GM21526 (cell line): ENCODE results near the gene CHST15.

Experiments used
- ATAC-seq: cut with Tn5 transposase; IDR thresholded peaks from one replicate; pipeline ENCODE4 v1.9.1; 2021; ENCODE audit warnings: moderate library complexity; ENCODE audit not compliant: unreplicated experiment, low FRiP score

The CHST15 gene

DNA sequence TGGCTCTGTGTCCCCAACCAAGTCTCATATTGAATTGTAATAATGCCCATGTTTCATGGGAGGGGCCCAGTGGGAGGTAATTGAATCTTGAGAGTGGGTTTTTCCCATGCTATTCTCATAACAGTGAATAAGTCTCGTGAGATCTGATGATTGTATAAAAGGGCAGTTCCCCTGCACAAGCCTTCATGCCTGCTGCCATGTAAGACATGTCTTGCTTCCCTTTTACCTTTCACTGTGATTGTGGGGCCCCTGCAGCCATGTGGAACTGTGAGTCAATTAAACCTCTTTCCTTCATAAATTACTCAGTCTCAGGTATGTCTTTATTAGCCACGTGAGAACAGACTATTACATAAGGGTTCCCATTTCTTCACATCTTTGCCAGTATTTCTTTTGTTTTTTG, 104.7 kb downstream of the CHST15 start:
- ATAC-seq, result no peak

DNA sequence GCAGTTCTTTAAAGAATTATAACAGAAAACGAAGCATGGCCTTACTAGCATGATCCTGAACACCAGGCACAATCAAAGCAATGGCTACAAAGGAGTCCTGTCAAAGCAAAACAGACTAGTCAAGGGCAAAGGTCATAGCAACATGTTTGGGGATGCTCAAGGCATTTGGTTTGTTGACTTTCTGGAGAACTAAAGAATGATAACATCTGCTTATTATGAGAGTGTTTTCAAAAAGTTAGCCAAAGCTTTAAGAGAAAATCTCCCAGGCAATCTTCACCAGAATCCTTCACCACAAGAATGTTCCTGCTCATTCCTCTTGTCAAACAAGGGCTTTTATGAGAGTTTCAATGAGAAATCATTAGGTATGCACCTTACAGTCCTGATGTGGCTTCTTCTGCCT, 106.7 kb downstream of the CHST15 start:
- ATAC-seq, result no peak

DNA sequence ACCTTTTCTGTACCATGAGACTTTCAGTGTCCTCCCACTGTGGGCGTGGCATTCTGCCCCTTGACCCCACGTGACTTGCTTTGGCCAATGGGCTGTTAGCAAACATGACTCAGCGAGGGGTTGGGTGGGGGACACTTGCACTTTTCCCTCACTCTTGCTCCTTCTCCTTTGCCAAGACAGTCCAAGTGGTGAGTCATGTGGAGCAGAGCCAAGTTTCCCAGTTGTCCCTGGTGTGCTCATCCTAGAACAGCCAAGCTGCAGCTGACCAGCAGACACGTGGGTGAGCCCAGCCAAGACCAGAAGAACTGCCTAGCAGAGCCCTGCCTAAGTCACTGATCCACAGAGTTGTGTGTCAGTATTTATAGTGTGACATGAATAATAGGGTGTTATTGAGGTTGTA, 119.0 kb downstream of the CHST15 start:
- ATAC-seq, result no peak

DNA sequence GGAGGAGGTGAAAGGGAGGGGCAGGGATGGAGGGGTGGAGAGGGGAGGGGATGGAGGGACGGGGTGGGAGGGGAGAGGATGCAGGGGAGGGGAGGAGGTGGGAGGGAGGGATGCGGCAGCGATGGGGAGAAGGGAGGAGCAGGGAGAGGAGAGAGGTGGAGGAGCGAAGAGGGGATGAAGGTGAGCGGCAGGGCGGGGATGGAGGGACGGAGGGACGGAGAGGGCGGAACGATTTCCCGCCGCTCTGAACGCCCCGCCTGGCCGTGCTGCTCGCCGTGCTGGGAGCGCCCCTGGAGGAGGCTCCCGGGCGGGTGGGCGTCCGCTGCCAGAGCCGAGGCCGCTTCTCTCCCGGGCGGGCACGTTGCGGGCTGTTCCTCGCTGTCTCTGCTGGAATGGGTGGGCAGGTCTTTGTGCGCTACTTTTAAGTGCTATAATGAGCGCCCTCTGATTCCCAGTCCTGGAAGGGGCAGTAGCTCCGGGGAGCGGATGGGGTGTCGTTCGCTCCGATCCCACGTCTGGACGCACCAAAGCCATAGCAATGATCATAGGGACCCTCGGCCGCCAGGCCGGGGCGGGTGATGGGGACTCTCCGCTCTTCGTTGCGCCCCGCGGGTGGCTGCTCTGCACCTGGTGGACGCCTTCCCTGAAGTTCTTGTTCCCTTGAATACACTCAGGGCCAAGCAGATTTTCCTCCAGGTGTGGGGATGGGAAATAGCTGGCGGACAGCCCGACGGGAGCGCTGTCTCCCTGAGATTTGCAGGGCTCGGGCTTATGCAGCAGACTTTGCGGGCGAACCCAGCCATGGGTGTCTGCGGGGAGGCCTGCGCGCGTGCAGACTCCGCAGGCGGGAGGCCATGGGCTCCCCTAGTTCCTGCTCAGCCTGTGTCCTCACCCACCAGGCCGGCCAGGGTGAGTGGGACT, 120.7 kb downstream of the CHST15 start:
- no peak for ATAC-seq

DNA sequence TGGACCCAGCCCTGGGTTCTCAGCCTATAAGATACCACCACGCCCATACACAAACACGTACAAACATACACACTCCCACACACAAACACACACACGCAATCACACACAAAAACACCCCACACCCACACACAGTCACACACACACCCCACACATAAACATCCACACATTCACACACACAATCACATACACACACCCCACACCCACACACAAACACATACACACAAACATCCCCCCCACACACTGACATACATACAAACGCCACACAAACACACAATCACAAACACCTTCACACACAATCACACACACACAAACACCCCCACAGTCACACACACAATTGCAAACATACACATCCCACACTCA, 122.5 kb downstream of the CHST15 start:
- no peak for ATAC-seq

DNA sequence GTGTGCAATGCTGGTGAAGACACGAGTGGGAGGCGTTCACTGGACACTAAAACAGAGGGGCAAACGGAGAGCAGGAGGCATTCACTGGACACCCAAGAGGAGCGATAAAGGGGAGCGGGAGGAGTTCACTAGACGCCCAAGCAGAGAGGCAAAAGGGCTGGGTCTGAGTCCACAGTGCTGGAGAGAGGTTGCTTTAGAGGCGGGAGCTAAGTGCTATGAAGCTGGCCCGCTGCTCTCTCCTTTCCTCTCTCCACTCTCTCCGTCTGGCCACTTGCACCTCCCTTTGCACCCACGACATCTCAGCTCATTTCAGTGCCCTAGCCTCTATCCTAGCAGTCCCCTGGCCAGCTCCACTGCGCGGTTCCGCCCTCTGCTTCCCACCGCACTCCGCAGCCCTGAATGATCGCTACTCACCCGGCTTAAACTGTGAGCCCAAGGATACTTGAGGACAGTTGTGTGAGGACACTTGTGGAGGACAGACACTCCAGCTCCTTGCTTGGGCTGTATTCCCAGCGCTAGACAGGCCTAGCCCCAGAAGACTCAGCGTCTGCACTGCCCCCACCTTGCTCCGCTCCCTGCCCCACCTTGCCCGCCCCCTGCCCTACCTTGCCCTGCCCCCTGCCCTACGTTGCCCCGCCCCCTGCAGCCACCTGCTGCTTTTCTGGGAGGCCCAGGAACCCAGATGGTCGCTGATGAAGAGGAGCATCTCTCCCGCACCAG, 123.0 kb downstream of the CHST15 start:
- ATAC-seq, result no peak

DNA sequence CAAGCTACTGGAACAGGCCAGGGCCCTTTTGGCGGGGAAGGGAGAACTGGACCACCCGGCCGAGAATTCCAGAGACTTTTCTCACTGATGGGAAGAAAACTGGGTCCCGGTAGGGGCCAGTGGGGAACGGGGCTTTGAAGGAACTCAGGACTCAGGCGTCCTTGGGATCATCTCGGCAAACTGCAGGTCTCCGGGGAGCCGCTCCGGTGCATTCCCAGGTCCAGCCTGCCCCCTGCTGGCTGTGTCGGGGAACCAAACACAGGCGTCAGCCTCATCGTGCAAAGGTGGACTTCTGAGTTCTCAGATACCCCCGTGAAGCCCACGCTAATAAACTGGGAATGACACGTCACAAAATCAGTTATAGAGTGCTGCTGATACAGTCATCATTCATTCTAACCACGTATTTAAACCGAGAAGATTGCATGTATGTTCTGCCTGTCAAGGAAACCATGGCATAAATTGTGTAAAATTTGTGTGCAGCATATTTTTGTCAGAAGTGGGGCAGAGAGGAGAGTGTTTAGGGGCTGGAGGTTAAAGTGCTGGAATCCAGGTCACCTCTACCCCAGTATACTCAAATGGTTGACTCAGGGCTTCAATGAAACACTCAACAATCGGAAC, 125.7 kb downstream of the CHST15 start:
- ATAC-seq, result no peak

DNA sequence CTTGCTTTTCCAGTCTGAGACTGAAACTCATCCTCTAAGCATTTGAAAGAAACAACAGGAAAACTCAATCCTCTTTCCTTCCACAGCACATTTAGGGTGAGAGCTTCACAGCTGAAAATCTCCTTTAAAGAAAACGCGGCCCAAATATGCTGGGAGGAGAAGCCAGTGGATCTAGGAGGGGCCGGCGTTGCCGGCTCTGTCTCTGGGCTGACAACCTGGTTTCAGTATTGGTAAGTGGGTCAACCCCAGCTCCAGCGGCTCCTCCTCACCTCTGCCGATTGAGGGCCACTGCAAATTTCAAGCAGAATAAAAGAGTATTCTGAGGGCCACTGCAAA, 126.5 kb downstream of the CHST15 start:
- no peak for ATAC-seq

DNA sequence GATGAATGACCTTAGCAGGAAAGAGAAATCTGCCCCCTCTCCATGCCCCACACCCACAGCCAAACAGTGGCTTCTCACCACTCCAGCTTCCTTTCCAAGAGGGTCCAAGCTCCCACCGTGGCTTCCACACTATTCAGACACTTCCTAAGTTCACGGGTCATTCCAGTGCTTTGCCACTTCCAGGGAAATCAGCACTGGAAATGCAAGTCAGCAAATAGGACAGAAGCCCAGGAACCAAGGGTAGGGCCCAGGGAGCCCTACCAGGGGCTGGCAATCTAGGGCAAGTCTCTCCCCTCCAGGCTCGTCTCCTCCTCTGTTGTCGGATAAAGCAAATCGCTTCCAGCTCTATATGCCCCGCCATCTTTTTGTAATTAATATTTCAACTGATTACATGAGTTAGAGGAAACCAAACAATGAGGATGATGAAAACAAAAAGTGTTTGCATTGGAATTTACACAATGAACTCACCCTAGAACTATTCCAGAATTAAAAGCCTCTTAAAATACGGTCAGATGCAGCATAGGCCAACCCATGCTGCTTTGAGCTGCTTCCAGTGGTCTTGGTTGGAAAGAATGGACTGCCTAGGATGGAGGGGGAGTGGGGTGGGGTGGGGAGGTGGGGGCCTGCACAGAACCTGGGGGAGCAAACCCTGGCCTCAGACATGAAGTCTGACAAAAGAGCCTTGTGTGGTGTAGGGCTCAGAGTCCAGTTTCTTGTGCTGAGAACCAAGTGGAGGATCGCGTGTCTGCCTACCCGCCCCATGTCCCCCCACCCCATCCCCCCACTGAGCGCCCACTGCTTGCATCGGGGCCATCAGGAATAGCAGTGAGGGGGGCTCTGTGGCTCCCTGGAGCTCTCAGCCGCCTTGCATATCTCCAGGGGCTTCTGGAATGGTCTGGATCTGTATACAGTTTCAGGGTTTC, 127.2 kb downstream of the CHST15 start:
- no peak for ATAC-seq

DNA sequence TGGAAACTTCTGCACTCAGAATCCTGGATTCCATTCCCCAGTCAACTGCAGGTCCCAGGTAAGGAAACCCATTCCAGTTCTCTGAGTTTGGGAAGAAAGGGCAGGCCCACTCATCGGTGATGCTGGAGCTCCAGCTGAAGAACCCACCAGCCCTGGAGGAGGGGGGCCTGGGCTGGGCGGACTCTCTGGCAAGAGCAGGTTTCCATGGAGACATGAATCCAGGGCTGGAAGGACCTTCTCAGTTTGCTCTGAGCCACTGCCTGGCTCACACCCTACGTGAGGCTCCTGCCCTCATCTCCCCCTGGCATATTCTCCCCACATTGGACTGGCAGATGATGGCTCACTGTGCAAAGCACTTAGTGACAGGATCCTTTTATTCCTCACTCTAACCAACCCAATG, 128.4 kb downstream of the CHST15 start:
- no peak for ATAC-seq

DNA sequence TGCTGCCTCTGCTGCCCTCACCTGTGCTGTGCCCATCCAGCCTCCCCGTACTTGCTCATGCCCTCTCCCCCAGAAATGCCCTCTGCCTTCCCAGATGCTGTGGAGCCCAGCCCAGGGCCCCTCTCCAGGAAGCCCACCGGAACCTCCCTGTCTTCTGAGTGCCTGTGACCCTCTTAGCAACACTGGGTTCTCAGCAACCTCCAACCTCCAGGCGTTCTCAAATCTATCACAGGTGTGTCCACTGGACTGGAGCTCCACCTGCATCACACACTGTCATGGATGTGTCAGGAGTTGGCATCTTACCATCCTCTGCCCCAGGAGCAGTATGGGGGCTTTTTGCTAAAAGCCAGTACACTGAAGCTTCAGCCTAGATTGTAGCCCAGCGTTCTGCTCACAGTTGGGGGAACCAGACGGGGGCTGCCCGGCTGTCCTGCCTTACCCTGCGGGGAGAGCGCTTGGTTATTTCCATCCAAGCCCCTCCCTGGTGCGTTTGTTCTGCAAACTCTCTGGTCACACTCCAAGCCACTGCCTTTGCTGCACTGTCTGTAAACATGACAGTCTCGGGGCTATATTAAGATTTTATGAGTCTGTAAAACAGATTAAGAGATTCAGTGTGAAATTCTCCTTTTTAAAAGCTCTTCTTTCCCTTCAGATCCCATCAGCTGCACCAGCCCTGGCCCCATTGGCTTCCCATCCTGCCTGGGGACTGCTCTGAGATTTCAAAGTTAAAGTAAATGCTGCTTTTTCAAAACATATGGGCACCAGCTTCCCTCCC, 130.5 kb downstream of the CHST15 start:
- no peak for ATAC-seq

DNA sequence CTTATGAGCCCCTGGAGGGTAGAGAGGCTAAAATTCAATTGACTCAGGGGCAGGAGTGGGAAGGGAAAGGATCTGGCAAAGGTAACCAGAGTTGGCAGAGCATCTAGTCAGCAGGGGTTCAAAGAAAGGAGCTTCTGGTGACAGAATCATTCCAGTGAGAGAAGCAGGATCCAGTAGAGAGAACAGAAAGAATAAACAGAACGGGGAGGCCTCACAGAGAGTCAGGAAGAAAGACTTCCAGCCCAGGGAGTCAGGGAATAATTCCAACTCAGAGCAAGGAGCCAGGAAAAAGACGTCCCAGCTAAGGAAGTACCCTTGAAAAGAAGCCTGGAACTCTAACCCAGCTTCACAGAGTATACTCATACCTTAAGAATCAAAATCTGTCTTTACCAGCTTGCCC, 135.2 kb downstream of the CHST15 start:
- no peak for ATAC-seq
